Measurements from ENCODE around the gene MAP3K5. TPM values are rescaled to one million over a fixed set of nuclear protein-coding genes. Genes with fewer than 3 reads are reported as not detected.

MAP3K5 gene
- total and polyA plus RNA-seq, 9 of the 15 experiments (the other 6 are each of a cell fraction or from before 2014, with no cell fraction given): 2.2 to 13.0 (median 9.9) TPM

- TF ChIP-seq ARID3B (CRISPR knock-in tag; IDR thresholded peaks at IDR 0.05; ENCODE audit: borderline replicate concordance) (no peak), CEBPZ (IDR thresholded peaks at IDR 0.05; ENCODE audit: borderline replicate concordance, low read depth, low read length) (no peak), HLTF (IDR thresholded peaks at IDR 0.05) (no peak), MLLT1 (IDR thresholded peaks at IDR 0.05) (peak in 1 of 2 experiments; percentile 51; a peak in 1 of 4 replicates), MTF1 (CRISPR knock-in tag; IDR thresholded peaks at IDR 0.05; ENCODE audit: borderline replicate concordance) (no peak), ZSCAN29 (IDR thresholded peaks at IDR 0.05) (no peak), HIVEP1 (CRISPR knock-in tag; IDR thresholded peaks at IDR 0.05) (no peak), ZNF57 (CRISPR knock-in tag; IDR thresholded peaks at IDR 0.05) (no peak), RUNX1 (IDR thresholded peaks at IDR 0.05; ENCODE audit: low read depth) (no peak), EP300 (IDR thresholded peaks at IDR 0.05; ENCODE audit: low read length) (0 out of 2 replicates have a peak, but pooled peaks have one; percentile 42), HMGN3 (IDR thresholded peaks at IDR 0.05; ENCODE audit: borderline replicate concordance, extremely low read depth, insufficient read length, low read depth, low read length) (no peak), EWSR1 (IDR thresholded peaks at IDR 0.05; ENCODE audit: borderline replicate concordance, low read depth, partially characterized antibody) (no peak), JUND (IDR thresholded peaks at IDR 0.05; ENCODE audit: borderline replicate concordance, low read depth, low read length) (peak; percentile 75; the same call in 1 of the 2 replicates), JUND (tag; IDR thresholded peaks at IDR 0.05; ENCODE audit: borderline replicate concordance, low read depth, low read length) (peak; percentile 28; the same call in 2 of the 3 replicates), ZNF589 (CRISPR knock-in tag; IDR thresholded peaks at IDR 0.05; ENCODE audit: low read depth) (no peak), E2F8 (IDR thresholded peaks at IDR 0.05; ENCODE audit: low read depth, partially characterized antibody) (no peak), TCF7 (IDR thresholded peaks at IDR 0.05; ENCODE audit: borderline replicate concordance) (no peak), KLF6 (CRISPR knock-in tag; IDR thresholded peaks at IDR 0.05; ENCODE audit: borderline replicate concordance) (0 out of 2 replicates have a peak, but pooled peaks have one; percentile 60)
These were observed 17.8 kb downstream of the MAP3K5 start (continued) for GRCh38 chr6:136774228-136775041.
